ENCODE measurements around the gene CLDND1.

- TF ChIP-seq EZH2 (IDR thresholded peaks at IDR 0.05; ENCODE audit: borderline replicate concordance), result no peak
- TF ChIP-seq, protein P1, sequence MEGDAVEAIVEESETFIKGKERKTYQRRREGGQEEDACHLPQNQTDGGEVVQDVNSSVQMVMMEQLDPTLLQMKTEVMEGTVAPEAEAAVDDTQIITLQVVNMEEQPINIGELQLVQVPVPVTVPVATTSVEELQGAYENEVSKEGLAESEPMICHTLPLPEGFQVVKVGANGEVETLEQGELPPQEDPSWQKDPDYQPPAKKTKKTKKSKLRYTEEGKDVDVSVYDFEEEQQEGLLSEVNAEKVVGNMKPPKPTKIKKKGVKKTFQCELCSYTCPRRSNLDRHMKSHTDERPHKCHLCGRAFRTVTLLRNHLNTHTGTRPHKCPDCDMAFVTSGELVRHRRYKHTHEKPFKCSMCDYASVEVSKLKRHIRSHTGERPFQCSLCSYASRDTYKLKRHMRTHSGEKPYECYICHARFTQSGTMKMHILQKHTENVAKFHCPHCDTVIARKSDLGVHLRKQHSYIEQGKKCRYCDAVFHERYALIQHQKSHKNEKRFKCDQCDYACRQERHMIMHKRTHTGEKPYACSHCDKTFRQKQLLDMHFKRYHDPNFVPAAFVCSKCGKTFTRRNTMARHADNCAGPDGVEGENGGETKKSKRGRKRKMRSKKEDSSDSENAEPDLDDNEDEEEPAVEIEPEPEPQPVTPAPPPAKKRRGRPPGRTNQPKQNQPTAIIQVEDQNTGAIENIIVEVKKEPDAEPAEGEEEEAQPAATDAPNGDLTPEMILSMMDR (IDR thresholded peaks at IDR 0.05; ENCODE audit: poor library complexity), result no peak
- no peak for TF ChIP-seq EZH2phosphoT487 (IDR thresholded peaks at IDR 0.05; ENCODE audit: low read depth, severe bottlenecking, unreplicated experiment)
Observed at GRCh38 chr3:98556164-98557130, 33.7 kb upstream of the CLDND1 start.

Data from hepatocyte (in vitro differentiated cells).